Astrocyte (in vitro differentiated cells and primary cell): ENCODE results near the gene CDH1. TPM values are rescaled to one million over a fixed set of nuclear protein-coding genes. Genes with fewer than 3 reads are reported as not detected.
A peak's percentile ranks its signal among the peaks of the same experiment; 100 is the strongest.

Source experiments
- DNase-seq: peaks from one replicate; pipeline ENCODE4 v3.0.0-alpha.2; 2010; ENCODE audit warnings: low read depth
- FAIRE-seq: peaks from 2 replicates; lab custom pipeline; 2011; peaks lifted over from hg19 to GRCh38; lab: Jason Lieb, UNC
- H2AFZ ChIP-seq: 2 replicates; pipeline ENCODE4 v1.6.0; 2012; ENCODE audit warnings: low read depth, low read length, inconsistent platforms
- H3K27ac ChIP-seq: 2 replicates; pipeline ENCODE4 v1.5.1; 2011; ENCODE audit warnings: low read depth, low read length, inconsistent platforms
- H3K27me3 ChIP-seq: 2 replicates; pipeline ENCODE4 v1.6.0; 2011; ENCODE audit warnings: low read length, inconsistent platforms; ENCODE audit not compliant: insufficient read depth
- H3K36me3 ChIP-seq: 2 replicates; pipeline ENCODE4 v1.5.1; 2011; ENCODE audit warnings: low read length, inconsistent platforms; ENCODE audit not compliant: insufficient read depth
- H3K4me1 ChIP-seq: 2 replicates; pipeline ENCODE4 v1.5.1; 2011; ENCODE audit warnings: low read length, inconsistent platforms; ENCODE audit not compliant: insufficient read depth
- H3K4me2 ChIP-seq: 2 replicates; pipeline ENCODE4 v1.6.0; 2012; ENCODE audit warnings: low read length, inconsistent platforms
- H3K4me3 ChIP-seq: 2 replicates; pipeline ENCODE4 v1.5.1; 2011; ENCODE audit warnings: low read depth, mild to moderate bottlenecking, low read length, inconsistent platforms; ENCODE audit not compliant: insufficient read depth
- H3K79me2 ChIP-seq: 2 replicates; pipeline ENCODE4 v1.6.0; 2012; ENCODE audit warnings: mild to moderate bottlenecking, low read length, inconsistent platforms; ENCODE audit not compliant: insufficient read depth
- H3K9ac ChIP-seq: 2 replicates; pipeline ENCODE4 v1.6.0; 2012; ENCODE audit warnings: mild to moderate bottlenecking, low read length, inconsistent platforms
- H3K9me3 ChIP-seq: 2 replicates; pipeline ENCODE4 v1.5.1; 2012; ENCODE audit warnings: low read depth, mild to moderate bottlenecking, low read length, inconsistent platforms; ENCODE audit not compliant: insufficient read depth
- H4K20me1 ChIP-seq: 2 replicates; pipeline ENCODE4 v1.6.0; 2012; ENCODE audit warnings: low read length, inconsistent platforms; ENCODE audit not compliant: insufficient read depth
- H3K27ac Mint-ChIP-seq: one replicate; pipeline ENCODE4 v1.8.0; 2021; ENCODE audit warnings: mild to moderate bottlenecking, mixed read lengths; ENCODE audit not compliant: unreplicated experiment
- H3K27me3 Mint-ChIP-seq: one replicate; pipeline ENCODE4 v1.8.0; 2021; ENCODE audit warnings: low read depth, mixed read lengths; ENCODE audit not compliant: unreplicated experiment
- H3K36me3 Mint-ChIP-seq: one replicate; pipeline ENCODE4 v1.8.0; 2021; ENCODE audit warnings: low read depth, mixed read lengths; ENCODE audit not compliant: unreplicated experiment
- H3K4me1 Mint-ChIP-seq: one replicate; pipeline ENCODE4 v1.8.0; 2021; ENCODE audit warnings: low read depth, mixed read lengths; ENCODE audit not compliant: unreplicated experiment
- H3K4me3 Mint-ChIP-seq: one replicate; pipeline ENCODE4 v1.8.0; 2021; ENCODE audit warnings: mild to moderate bottlenecking, moderate library complexity, mixed read lengths; ENCODE audit not compliant: unreplicated experiment
- H3K9me3 Mint-ChIP-seq: one replicate; pipeline ENCODE4 v1.8.0; 2021; ENCODE audit warnings: mild to moderate bottlenecking, mixed read lengths; ENCODE audit not compliant: unreplicated experiment
- CTCF ChIP-seq: IDR thresholded peaks from 2 replicates; pipeline ENCODE4 v1.5.1; 2011; ENCODE audit warnings: low read depth, mild to moderate bottlenecking, inconsistent platforms, low read length, moderate library complexity; ENCODE audit not compliant: insufficient read depth
- EZH2 ChIP-seq: IDR thresholded peaks from 2 replicates; pipeline ENCODE4 v1.6.1; 2012; ENCODE audit warnings: mild to moderate bottlenecking, low read length, inconsistent platforms; ENCODE audit not compliant: insufficient read depth
- total RNA-seq: library from RNA; stranded (reverse); gene quantifications from 2 replicates; pipeline ENCODE4 v1.2.1, GENCODE V29; 2021

Gene CDH1
- total RNA-seq, 1 donor from 2014 or later, result 23.8 TPM

DNA sequence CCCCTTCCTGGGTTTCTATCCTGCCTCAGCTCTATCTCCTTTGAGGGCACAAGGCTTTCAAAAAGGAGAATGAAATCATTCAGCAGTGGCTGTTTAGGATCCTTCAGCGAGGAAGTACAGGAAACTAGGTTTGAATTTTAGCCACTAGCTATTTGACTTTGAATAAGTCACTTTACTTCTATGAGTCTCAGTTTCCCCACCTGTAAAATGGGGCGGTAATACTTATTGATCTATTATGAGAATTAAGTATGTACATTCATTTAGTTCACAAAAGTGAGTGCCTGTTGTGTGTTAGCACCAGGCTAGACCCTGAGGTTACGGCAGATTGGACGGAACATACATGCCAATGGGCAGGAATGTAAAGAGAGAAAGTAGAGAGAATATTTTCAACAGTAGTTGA, 6.6 kb downstream of the CDH1 start:
- FAIRE-seq (no peak), DNase-seq (no peak)
- no peak overlapping the region for H3K27ac Mint-ChIP-seq
- H3K27me3 Mint-ChIP-seq, result peaks cover 6% of the 10 kb centered on the region
- H3K4me1 ChIP-seq, result no peaks in the 10 kb centered on the region
- H3K4me3 Mint-ChIP-seq, result no peak overlapping the region
- no peaks in the 10 kb centered on the region for H3K79me2 ChIP-seq
- H3K36me3 Mint-ChIP-seq, result no peaks in the 10 kb centered on the region
- peaks cover 23% of the 10 kb centered on the region for H3K4me1 Mint-ChIP-seq
- no peaks in the 10 kb centered on the region for H3K36me3 ChIP-seq
- no peak overlapping the region for H3K4me2 ChIP-seq
- H3K9me3 ChIP-seq, result no peaks in the 10 kb centered on the region
- TF ChIP-seq EZH2, result no peak
- no peak for TF ChIP-seq CTCF
- H3K9me3 Mint-ChIP-seq, result no peaks in the 10 kb centered on the region
- no peak overlapping the region for H2AFZ ChIP-seq
- H3K27ac ChIP-seq, result no peak overlapping the region
- no peak overlapping the region for H3K9ac ChIP-seq
- H4K20me1 ChIP-seq, result no peaks in the 10 kb centered on the region
- H3K27me3 ChIP-seq, result peaks cover 4% of the 10 kb centered on the region
- H3K4me3 ChIP-seq, result no peak overlapping the region

- TF ChIP-seq CTCF, result no peak
- TF ChIP-seq EZH2, result no peak
- Histone ChIP-seq H3K4me2 (no peak overlapping the region), H3K79me2 (no peaks in the 10 kb centered on the region), H4K20me1 (no peaks in the 10 kb centered on the region), H3K9ac (no peak overlapping the region), H3K4me1 (no peaks in the 10 kb centered on the region), H3K4me3 (no peak overlapping the region), H3K36me3 (no peaks in the 10 kb centered on the region), H3K27ac (no peak overlapping the region), H2AFZ (no peak overlapping the region), H3K9me3 (no peaks in the 10 kb centered on the region), H3K27me3 (peaks cover 12% of the 10 kb centered on the region)
- DNase-seq (peak; percentile 18), FAIRE-seq (no peak)
- Mint-ChIP-seq H3K36me3 (no peaks in the 10 kb centered on the region), H3K4me3 (no peak overlapping the region), H3K27me3 (peaks cover 10% of the 10 kb centered on the region), H3K27ac (no peak overlapping the region), H3K9me3 (no peaks in the 10 kb centered on the region), H3K4me1 (peaks cover 23% of the 10 kb centered on the region)
Observed at GRCh38 chr16:68744744-68745280, 7.7 kb downstream of the CDH1 start.

- Histone ChIP-seq H3K79me2 (no peaks in the 10 kb centered on the region), H3K9ac (no peak overlapping the region), H3K27ac (no peak overlapping the region), H2AFZ (no peak overlapping the region), H3K4me3 (no peak overlapping the region), H3K4me1 (no peaks in the 10 kb centered on the region), H3K4me2 (no peak overlapping the region), H3K9me3 (no peaks in the 10 kb centered on the region), H3K27me3 (peaks cover 12% of the 10 kb centered on the region), H3K36me3 (no peaks in the 10 kb centered on the region), H4K20me1 (no peaks in the 10 kb centered on the region)
- no peak for TF ChIP-seq CTCF
- no peak for TF ChIP-seq EZH2
- no peak for FAIRE-seq
- Mint-ChIP-seq H3K4me3 (no peak overlapping the region), H3K9me3 (no peaks in the 10 kb centered on the region), H3K4me1 (peaks cover 12% of the 10 kb centered on the region), H3K27me3 (peaks cover 13% of the 10 kb centered on the region), H3K27ac (no peak overlapping the region), H3K36me3 (no peaks in the 10 kb centered on the region)
- no peak for DNase-seq
Observed at GRCh38 chr16:68746951-68747350, 9.9 kb downstream of the CDH1 start.
